Fibroblast of villous mesenchyme (primary cell): ENCODE results near the gene MYO3B. TPM values are rescaled to one million over a fixed set of nuclear protein-coding genes. Genes with fewer than 3 reads are reported as not detected.

Experiments used
- DNase-seq: peaks from one replicate; pipeline ENCODE4 v3.0.0-alpha.2; 2010; ENCODE audit warnings: low read depth
- H3K4me3 ChIP-seq: 2 replicates; pipeline ENCODE4 v1.5.1; 2011; ENCODE audit warnings: low read depth, mild to moderate bottlenecking, low read length
- total RNA-seq: library from RNA; depleted of rRNA; stranded (reverse); fragments of >200 nt; gene quantifications from 2 replicates; pipeline ENCODE4 v1.2.3, GENCODE V29; 2012
- TF ChIP-seq, protein P1 (sequence below): IDR thresholded peaks from 2 replicates; pipeline ENCODE4 v1.5.1; 2012; ENCODE audit warnings: low read depth, mild to moderate bottlenecking, low read length; ENCODE audit not compliant: insufficient read depth

The MYO3B gene
- total RNA-seq, 1 donor: under 0.01 TPM

- TF ChIP-seq, protein P1, sequence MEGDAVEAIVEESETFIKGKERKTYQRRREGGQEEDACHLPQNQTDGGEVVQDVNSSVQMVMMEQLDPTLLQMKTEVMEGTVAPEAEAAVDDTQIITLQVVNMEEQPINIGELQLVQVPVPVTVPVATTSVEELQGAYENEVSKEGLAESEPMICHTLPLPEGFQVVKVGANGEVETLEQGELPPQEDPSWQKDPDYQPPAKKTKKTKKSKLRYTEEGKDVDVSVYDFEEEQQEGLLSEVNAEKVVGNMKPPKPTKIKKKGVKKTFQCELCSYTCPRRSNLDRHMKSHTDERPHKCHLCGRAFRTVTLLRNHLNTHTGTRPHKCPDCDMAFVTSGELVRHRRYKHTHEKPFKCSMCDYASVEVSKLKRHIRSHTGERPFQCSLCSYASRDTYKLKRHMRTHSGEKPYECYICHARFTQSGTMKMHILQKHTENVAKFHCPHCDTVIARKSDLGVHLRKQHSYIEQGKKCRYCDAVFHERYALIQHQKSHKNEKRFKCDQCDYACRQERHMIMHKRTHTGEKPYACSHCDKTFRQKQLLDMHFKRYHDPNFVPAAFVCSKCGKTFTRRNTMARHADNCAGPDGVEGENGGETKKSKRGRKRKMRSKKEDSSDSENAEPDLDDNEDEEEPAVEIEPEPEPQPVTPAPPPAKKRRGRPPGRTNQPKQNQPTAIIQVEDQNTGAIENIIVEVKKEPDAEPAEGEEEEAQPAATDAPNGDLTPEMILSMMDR: no peak
- no peak overlapping the region for H3K4me3 ChIP-seq
- DNase-seq: no peak
Observed at GRCh38 chr2:170680172-170680941, 502.4 kb downstream of the MYO3B start.

- TF ChIP-seq, protein P1: no peak
Observed at GRCh38 chr2:170681311-170681710, 503.4 kb downstream of the MYO3B start.

GRCh38 chr2:170685591-170685990 lies 507.6 kb downstream of the MYO3B start:
- H3K4me3 ChIP-seq: no peak overlapping the region
- TF ChIP-seq, protein P1: no peak
- DNase-seq: no peak

More at GRCh38 chr2:170681311-170681710, 503.4 kb downstream of the MYO3B start:
- H3K4me3 ChIP-seq: no peak overlapping the region
- DNase-seq: no peak

DNA sequence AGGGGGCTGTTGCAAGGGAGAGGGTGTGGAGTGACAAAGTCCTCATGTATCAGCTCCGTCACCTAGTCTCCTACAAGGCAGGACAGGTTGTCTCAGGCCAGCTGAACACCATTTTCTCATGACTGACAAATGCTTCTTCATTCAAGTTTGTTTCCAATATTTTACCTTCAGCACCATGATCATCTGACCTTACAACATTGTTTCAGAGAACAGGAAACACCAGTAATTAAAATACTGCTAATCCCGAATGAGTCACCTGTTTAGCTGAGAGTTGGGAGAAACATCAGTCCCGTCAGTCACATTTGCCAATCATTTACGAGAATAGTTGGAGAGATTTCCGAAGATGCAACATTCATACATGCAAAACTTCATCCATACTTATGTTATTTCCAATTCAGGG lies 511.5 kb downstream of the MYO3B start:
- DNase-seq: no peak
- TF ChIP-seq, protein P1: no peak
- H3K4me3 ChIP-seq: no peak overlapping the region

DNA sequence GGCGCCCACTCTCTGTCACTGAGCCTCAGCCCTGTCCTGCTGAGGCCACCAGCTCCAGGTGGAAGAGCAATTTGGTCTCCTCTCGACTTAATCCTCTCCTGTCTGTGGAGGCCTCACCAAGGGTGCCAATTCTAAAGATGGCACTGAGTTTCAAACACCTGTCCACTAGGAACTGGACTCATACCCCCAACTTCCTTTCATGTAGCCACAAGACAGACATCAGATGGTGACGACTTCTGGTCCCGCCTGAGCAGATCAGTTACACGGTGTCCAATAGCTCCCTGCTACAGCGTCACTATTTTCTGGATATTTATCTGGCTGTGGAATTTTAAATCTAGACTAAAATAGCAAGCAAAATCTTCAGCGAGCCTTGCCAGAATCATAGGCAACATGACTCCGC lies 512.7 kb downstream of the MYO3B start:
- TF ChIP-seq, protein P1: no peak
- no peak overlapping the region for H3K4me3 ChIP-seq
- DNase-seq: no peak

- TF ChIP-seq, protein P1: no peak
- DNase-seq: no peak
- H3K4me3 ChIP-seq: no peak overlapping the region
Observed at GRCh38 chr2:170694316-170694715, 516.4 kb downstream of the MYO3B start.
